ENCODE data around the gene TRPC3.
"Not testable (repeated sequence)": the region's sequence is repeated elsewhere in the genome, so short reads cannot be mapped to it uniquely, and the experiment has no call there.

TRPC3 gene

DNA sequence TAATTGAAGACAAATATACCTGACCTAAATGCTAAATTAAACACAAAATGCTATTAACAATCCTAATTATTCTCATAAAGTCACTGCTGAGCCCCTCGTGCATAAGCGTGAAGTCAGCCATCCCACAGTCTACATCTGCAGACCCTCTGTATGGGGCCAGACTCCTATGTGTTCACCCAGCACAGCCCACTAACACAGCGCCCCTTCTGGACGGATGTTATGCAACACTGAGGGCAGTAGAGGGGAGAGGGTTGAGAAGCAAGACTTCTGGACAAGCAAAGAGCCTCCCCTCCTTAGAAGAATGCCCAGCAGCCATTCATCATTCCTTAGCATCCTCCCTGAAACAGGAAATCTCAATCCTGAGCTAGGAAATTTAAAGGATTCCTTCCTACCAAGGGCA, 7.9 kb downstream of the TRPC3 start:
- no peak for DNase-seq

DNA sequence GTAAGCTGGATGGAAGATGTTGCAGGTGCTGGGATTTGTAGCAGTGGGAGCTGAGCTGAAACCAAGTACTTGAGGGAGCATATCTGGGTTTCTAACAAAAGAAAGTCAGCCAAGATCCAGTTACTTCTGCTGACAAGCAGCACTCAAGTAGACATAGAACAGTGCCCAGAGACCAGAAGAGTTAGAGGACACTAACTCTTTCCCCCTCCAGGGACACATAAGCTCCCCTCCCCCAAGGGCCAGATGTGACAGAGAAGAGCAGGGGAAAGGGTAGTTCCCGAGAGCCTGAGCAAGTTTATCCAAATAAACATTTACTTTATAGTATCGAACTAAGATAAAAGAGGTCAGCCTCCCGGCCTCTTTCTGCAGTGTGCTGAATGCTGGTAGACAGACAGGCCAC, 12.2 kb downstream of the TRPC3 start:
- DNase-seq, result no peak

DNA sequence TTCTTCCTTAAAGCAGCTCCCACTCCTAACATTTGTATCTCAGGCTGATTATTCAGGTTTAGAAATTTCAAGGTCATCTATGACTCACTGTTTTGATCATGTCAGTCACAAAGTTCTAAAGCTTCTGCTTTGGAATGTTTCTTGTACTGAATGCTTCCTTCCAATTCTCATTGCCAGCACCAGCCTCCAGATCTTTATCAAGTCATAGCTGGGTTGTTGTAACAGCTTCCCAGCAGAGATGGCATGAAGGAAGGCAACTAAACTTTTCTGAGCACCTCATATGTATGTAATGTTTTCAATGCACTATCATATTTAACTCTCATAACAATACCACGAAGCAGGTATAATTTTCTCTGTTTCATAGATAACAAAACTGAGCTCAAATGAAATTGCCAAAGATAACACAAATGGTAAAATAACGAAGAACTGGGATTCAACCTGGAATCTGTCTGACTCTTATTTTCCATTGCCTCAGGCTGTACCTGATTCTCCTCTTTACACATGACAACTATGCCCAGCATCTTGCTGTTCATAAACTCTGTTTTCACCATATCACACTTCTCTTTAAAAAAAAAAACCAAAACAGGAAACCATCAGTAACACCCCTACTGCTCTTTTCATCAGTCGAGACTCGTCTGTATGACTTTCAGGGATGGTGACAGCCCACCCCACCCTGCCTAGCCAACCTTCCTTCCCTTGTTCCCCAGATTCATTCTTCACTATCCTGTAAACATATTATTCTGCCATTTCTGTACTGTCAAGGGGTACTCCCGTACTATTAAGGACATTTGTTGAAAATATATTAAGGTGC, 13.4 kb downstream of the TRPC3 start:
- DNase-seq, result no peak

DNA sequence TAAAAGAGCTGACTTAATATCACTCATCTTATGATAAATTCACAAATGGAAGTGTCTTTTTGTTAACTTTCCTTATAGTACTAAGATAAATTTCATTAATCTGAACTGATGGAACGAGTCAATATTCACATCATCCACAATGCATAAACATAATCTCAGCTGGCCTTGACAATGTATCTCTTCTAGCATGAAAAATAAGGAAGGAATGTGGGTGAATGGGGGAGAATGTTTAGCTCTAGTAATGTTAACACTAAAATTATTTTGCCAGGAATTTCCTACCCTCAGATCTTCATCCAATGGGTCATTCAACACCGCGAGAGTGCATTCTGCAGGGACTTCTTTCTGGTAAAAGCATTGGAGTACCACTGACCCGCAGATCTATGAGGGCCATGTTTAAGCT, 15.8 kb downstream of the TRPC3 start:
- DNase-seq, result no peak

DNA sequence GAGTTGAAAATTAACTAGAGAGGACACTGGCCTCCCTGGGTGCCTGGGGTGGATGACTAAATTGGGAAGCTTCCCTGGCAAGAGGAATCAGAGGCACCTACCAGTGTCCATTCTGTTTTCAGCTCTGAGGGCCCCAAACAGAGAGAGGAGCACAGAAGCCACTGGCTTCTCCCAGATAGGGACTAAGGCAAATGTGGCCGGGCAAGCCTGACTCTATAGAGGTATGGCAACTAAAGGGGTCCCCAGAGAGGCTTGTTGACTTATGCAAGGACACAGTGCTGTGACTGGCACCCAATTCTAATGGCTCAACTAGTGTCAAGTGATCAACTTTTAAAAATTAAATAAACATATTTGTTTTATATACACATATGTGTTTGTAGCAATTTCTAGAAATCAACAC, 17.2 kb downstream of the TRPC3 start:
- no peak for DNase-seq

DNA sequence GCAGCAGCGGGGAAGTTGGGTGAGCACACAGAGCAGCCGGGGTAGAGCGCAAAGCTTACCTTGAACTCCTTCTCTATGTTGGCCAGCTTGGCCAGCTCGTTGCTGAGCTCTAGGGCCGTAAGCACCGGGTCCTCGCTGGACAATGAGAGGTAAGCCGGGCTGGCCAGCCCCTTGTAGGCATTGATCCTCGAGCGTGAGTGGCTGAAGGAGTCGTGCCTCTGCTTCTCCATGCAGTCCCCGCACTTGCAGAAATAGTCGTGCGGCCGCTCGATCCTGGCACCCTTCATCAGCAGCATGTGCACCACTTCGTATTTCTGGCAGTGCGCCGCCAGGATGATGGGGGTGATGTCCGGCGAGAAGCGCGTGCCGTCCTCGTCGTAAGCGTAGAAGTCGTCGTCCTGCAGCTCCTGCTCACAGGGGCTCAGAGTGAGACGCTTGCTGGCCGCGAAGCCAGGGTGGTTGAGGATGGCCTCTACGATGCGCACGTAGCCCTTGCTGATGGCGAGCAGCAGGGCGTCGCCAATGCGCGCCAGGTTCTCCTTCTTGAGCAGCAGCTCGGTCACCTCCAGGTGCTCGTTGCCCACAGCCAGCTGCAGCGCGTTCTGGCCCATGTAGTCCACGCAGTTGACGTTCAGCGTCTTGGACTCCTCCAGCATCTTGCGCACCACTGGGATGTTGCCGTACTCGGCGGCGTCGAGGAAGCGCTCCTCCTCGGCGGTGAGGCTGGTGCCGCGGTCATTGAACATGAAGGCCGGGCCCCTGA, 19.5 kb downstream of the TRPC3 start:
- DNase-seq, result no peak

DNA sequence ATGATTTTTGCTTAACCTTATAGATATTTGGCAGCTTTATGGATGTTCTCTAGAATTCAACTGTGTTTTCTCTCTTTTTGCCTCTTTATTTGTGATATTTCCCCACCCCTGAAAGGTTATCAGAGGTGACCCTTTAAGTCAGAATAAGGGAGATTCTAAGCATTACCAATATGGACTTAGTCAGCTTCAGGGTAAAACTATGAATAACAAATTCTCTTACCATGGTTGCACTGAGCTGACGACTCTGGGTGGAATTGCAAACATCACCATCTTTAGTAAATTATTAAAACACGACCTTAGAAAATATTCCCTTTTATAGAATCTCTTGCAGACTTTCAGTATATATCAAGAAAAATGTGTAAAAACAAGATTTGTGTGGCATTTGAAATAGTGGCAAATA, 21.6 kb downstream of the TRPC3 start:
- DNase-seq, result no peak

DNA sequence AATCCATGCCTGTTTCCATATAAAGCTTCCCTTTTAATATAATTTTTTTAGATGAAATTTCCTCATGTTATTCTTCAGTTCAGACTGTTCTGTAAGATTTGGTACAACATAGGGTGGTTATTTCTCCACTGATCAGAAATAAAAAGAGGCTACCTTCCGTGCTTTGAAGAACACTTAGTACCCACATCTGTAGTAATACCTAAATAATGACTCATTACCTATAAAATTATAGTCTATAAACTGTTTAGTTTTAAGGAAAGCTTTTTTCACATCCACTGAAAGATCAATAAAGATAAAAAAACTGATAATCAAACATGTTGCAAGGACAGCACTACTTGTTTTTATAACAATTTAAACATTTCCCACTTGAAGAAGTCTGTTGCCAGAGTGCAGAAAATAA, 23.9 kb downstream of the TRPC3 start:
- DNase-seq, result no peak

DNA sequence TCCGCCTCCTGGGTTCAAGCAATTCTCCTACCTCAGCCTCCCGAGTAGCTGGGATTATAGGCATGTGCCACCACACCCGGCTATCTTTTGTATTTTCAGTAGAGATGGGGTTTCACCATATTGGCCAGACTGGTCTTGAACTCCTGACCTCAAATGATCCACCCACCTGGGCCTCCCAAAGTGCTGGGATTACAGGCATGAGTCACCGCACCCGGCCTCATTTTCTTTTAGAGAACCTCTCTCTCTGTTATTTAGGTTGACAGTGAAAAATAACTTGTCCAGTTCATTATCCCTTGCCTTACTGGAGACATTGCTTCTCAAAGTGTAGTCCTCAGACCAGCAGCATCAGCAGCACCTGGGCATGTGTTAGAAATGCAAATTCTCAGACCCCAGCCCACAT, 25.4 kb downstream of the TRPC3 start:
- not testable (repeated sequence) for DNase-seq

DNA sequence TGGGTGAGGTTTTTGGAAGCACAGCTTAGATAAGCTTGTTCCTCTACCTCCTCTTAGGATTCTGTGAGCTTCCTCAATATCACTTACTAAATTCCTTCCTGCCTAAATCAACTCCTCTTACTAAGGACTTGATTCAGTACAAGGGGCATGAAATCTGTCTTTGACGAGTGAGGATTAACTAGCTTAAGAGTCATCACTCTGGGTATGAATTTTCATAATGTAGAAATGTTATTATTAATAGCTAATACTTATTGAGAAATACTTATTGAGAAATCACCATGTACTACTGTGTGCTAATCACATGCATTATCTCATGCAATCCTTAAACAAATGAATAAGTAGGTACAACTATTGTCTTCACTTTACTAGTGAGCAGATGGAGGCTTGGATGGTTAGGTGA, 28.6 kb downstream of the TRPC3 start:
- no peak for DNase-seq

DNA sequence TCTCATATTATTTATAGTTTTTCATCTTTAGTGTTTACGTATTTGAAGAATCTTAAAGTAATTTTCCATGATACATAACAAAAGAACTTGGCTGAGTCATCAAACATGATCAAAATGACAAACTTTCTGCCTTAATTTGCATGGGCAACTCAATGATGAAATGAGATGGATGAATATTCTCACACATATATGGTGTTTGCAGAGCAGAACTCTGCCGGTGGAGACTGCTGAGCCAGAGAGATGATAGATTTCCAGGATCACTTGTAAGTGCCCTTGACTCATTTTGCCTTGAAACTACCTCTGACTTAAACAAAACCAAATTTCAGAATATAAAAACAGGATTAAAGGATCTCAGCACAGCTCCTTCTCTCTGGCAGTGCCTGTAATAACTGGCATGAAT, 38.2 kb downstream of the TRPC3 start:
- no peak for DNase-seq

DNA sequence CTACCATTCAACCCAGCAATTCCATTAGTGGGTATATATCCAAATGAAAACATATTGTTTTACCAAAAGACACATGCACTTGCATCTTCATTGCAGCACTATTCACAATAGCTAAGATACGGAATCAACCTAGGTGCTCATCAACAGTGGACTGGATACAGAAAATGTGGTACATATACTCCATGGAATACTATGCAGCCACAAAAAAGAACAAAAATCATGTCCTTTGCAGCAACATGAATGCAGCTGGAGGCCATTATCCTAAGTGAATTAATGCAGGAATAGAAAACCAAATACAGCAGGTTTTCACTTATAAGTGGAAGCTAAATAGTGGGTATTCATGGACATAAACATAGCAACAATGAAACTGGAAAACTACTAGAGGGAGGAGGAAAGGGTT, 43.5 kb downstream of the TRPC3 start:
- DNase-seq, result no peak

DNA sequence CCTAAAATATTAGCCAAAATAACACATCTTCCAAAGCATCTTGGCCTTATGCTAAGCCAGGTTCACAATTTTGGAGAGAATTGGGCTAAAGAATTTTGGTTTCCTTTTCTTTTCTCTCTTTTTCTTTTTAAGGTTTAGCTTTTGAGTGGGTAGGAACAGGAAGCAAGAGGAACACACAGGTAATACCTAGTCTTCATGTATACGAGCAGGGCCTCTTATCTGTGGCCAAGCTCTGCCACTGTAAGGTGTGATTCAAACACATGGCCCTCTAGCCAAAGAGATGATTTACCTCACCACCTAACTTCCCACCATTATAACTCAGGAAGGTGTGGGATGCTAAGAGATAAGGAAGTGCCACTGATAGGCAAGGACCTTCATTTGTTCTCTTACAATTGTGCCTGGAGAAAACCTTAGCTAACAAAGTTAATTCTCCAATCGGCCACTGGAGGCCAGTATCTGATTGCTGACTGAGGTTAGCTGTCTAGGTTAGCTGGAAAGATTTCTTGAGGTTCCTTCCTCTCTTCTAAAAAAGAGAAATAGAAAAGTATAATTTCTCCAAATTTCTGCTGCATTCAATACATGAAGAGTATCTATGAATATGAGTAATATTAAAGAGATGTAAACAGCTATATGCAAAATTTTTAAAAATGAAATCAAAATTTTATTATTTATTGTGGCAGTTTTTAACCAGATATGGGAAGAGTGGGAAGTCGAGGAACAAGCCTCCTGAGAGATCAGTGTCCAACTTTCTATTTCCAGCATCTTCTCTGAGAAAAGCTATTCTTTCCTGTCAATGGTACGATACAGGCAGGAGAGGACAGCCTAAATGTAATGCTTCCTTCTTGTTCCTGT, 51.5 kb downstream of the TRPC3 start:
- peak; percentile 3 for DNase-seq

DNA sequence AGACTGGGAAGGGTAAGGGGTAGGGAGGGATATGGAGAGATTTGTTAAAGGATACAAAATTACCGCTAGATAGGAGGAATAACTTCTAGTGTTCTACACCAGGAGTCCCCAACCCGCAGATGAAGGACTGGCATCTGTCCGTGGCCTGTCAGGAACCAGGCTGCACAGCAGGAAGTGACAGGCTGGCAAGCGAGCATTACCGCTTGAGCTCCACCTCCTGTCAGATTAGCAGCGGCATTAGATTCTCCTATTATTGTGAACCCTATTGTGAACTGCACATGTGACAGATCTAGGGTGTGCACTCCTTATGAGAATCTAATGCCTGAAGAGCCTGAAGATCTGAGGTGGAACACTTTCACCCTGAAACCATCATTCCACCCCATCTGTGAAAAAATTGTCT, 53.7 kb downstream of the TRPC3 start:
- no peak for DNase-seq

DNA sequence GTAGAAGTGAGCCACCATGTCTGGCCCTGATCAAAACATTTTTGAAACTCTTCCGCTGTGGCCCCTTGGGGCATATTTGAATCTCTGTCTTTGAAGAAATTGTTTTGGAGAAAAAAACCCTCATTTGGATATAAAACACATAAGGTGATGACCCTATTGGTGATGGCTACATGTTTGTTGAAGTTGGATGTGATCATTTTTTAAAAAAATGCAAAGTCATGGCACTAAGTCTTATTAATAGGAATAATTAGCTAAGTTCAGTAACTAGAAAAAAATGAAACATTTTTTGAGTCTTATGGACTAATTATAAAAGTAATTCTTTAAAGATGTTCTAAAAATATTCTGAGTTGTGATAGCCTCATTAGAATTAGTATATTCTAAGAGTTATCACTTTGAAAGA, 63.7 kb downstream of the TRPC3 start:
- DNase-seq, result no peak

DNA sequence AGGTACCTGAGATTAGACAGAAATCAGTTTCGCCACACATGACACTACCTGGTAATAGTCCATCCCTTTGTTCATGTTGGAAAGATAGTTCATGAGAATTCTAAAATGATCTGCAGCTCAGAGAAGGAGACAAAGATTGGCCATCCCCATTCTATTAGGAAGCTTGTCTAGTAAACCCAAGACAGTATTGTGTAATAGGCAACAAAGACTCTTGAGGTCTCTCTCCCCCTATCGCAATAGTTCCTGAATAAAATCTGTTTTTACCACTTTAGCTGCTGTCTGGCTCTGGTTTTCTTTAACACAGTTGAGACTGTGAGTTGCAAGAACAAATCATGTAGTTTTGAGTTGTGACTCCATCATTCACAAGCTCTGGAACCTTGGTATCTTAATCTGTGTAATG, 66.7 kb downstream of the TRPC3 start:
- DNase-seq, result no peak

DNA sequence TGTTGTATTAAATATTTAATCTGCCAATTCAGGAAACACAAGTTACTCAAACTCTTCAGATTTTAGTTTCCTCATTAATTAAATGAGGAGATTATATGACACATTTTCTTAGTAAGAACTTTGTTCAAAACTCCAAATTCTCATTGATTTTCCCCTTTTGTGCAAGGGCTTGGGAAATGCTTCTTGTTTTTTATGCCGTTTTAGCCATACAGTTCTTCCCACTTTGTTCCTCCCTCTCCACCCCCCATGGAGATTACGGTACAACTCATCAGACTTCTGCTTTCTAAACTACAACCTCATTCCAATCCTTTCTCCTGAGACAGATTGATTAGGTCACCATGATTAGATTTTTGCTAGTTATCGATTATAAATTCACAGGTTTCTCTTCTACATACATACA, 70.7 kb downstream of the TRPC3 start:
- no peak for DNase-seq

DNA sequence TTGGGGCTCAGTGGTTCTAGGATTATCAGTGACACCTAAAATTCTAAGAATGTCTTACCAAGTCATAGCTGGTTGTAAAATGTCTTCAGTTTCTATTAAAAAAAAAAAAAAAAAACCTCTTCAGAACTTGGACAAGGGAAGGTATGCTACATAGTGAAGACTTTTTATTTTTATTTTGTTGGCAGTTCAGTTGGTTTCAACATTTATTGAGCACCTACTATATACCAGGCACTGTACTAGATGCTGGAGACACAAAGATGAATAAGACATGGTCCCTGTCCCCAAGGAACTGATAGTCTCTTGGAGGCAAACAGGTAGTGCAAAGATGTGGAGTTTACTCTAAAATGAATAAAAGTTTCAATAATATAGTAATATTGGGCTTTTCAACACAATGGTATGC, 72.7 kb downstream of the TRPC3 start:
- DNase-seq, result no peak

DNA sequence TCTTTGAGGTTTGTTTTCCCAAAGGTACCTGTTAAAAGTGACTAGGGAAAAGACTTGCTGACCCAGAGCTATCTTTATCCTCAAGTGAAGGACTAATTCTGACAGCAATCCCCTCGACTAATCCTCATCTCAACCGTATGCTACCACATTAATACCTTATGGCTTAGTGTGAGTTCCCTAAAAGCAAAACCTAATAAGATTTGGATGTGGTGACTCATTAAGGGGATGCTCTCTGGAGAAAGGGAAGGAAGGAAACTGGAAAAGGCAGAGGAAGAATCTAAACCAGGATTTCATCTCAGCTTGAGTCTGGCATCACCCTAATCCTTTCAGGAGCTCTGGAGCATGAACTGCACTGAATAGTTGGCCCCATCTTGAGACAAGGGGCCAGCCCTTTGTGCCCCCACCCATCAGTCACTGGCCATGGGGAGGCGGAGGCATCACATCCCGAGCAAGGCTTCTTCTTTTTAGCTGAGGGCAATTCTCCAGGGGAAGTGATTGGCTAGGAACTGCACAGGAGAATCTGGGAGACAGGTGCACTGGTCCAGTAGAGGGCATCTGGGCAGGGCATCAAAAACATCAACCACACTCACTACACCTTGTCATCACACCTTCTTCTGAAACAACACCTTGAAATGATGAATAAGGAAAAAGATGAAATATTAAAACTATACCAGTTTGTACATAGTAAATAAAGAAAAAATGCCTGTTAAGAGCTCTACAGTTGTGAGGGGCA, 74.7 kb downstream of the TRPC3 start:
- no peak for DNase-seq

DNA sequence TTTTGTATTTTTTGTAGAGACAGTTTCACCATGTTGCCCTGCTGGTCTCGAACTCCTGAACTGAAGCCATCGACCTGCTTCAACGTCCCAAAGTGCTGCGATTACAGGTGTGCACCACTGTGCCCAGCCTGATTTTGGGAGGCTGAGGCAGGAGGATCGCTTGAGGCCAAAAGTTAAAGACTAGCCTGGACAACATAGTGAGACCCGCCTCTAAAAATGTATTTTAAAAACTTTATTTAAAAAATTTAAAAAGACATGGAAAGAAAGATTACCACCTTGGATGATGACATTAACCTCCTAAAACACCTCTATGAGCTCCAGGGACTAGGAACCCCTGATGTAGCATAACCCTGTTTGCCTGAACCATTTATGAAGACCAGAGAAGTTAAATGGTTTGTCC, 75.8 kb downstream of the TRPC3 start:
- DNase-seq, result no peak

DNA sequence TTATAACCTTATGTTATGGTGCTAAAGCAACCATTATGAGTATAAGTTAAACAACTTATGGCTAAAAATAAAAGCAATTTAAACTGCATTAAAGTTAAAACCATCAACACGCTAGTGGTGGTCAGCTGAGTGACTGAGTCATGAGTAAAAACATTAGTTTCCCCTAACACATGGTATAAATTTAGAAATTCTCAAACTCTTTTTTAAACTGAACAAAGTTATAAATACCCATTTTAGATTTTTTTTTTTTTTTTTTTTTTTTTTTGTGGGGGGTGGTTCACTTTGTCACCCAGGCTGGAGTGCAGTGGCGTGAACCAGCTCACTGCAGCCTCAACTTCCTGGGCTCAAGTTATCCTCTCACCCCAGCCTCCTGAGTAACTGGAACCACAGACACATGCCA, 76.2 kb downstream of the TRPC3 start:
- DNase-seq, result no peak

DNA sequence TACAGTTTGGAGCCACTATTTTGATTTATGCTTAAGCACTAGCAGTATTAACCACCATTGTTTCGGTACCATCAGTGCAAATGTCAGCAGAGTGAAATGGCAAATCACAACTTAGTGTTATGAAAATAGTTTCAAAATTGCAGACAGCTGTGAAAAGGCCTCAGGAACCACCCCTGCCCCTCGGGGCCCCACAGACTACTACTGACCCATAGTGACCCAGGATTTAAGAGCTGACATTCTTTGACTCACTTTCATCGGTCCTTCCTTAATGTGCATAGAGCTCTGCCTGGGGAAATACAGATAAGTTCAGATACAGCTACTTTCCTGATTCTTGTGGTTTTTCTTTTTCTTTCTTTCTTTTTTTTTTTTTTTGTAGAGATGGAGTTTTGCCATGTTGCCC, 78.3 kb downstream of the TRPC3 start:
- no peak for DNase-seq
